Peyer's patch (tissue), 4 donors: Measurements from ENCODE around the gene PSPC1.

Source experiments
- CTCF ChIP-seq, 6 experiments: fragments of 450-650 bp in 4 of 6; fragments of 200-600 bp in 2 of 6; sonication (generic) in 1 of 6; IDR thresholded peaks; one replicate each; pipeline ENCODE4 v1.5.1; 2017 to 2019; ENCODE audit warnings: antibody characterized with exemption in 6 of 6, mild to moderate bottlenecking in 3 of 6, moderate library complexity in 1 of 6
- POLR2A ChIP-seq, 2 donors: fragments of 450-650 bp; IDR thresholded peaks; one replicate each; pipeline ENCODE4 v1.5.1; 2017; ENCODE audit warnings: antibody characterized with exemption in 2 of 2, mild to moderate bottlenecking in 2 of 2, moderate library complexity in 2 of 2

- TF ChIP-seq CTCF (IDR thresholded peaks at IDR 0.05) = no peak
- no peak for TF ChIP-seq POLR2A (IDR thresholded peaks at IDR 0.05)
Observed at GRCh38 chr13:19817106-19817505, 34.4 kb upstream of the PSPC1 start.
